OCI-LY1 (cell line): ENCODE measurements around the gene SVOPL.

Experiments used
- CTCF ChIP-seq: fragments of 200-600 bp; sonication (generic), shearing (Covaris generic); IDR thresholded peaks from 2 replicates; pipeline ENCODE4 v1.5.1; 2017; ENCODE audit warnings: mild to moderate bottlenecking, antibody characterized with exemption, low read length, moderate library complexity, mixed read lengths
- EZH2 ChIP-seq: fragments of 200-600 bp; sonication (generic), shearing (Covaris generic); IDR thresholded peaks from 2 replicates; pipeline ENCODE4 v1.8.0; 2017; ENCODE audit warnings: borderline replicate concordance, mixed run types, mild to moderate bottlenecking, antibody characterized with exemption, low read length, moderate library complexity, mixed read lengths

- TF ChIP-seq CTCF (no peak), EZH2 (no peak)
Measured at GRCh38 chr7:138622841-138623240, 78.3 kb downstream of the SVOPL start.
